AG09309 (cell line): ENCODE measurements around the gene OR2L8.

Experiments used
- DNase-seq: peaks from one replicate; pipeline ENCODE4 v3.0.0-alpha.2; 2010; ENCODE audit warnings: low read depth
- H3K4me3 ChIP-seq: 2 replicates; pipeline ENCODE4 v1.5.1; 2011; ENCODE audit warnings: mild to moderate bottlenecking, low read depth, low read length, moderate library complexity; ENCODE audit not compliant: control insufficient read depth
- CTCF ChIP-seq: IDR thresholded peaks from 2 replicates; pipeline ENCODE4 v1.5.1; 2011; ENCODE audit warnings: mild to moderate bottlenecking, low read depth, low read length, inconsistent platforms; ENCODE audit not compliant: insufficient read depth, control insufficient read depth; ENCODE audit errors: missing control alignments

The OR2L8 gene, protein sequence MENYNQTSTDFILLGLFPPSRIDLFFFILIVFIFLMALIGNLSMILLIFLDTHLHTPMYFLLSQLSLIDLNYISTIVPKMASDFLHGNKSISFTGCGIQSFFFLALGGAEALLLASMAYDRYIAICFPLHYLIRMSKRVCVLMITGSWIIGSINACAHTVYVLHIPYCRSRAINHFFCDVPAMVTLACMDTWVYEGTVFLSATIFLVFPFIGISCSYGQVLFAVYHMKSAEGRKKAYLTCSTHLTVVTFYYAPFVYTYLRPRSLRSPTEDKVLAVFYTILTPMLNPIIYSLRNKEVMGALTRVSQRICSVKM

GRCh38 chr1:247948558-247948957 lies at the start of gene OR2L8:
TSS of gene OR2L8 (plus strand) at chr1:247948858. CDS start at chr1:247948858, 0 bp downstream.
- no peak for TF ChIP-seq CTCF
- no peak within 1 kb of the TSS for H3K4me3 ChIP-seq
- no peak for DNase-seq

- DNase-seq = no peak
- no peak overlapping the region for H3K4me3 ChIP-seq
- TF ChIP-seq CTCF = no peak
These were observed 44.5 kb upstream of the OR2L8 start for GRCh38 chr1:247904122-247904521.

- H3K4me3 ChIP-seq = no peak overlapping the region
- no peak for DNase-seq
- TF ChIP-seq CTCF = no peak
These were observed 43.5 kb upstream of the OR2L8 start for GRCh38 chr1:247905181-247905580.

DNA sequence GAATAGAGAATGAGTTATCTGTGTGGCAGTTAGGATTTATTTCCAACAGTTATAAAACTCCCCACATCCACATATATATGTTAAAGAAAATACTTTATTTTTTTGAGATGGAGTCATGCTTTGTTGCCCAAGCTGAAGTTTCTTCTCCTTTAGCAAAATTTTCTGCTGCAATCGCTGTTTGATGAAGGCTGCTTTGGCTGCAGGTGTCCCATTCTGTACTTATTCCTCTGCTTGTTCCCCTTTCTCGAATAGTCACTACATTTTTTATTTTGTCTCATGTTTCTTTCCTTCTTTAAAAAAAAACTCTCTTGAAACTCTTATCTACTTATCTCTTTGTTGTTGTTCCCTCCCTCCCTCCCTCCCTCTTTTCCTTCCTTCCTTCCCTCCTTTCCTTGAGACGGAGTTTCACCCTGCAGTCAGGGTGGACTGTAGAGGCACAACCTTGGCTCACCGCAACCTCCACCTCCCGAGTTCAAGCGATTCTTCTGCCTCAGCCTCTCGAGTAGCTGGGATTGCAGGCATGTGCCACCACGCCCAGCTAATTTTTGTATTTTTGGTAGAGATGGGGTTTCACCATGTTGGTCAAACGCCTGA lies 42.7 kb upstream of the OR2L8 start:
- DNase-seq = no peak
- H3K4me3 ChIP-seq = no peak overlapping the region
- no peak for TF ChIP-seq CTCF

DNA sequence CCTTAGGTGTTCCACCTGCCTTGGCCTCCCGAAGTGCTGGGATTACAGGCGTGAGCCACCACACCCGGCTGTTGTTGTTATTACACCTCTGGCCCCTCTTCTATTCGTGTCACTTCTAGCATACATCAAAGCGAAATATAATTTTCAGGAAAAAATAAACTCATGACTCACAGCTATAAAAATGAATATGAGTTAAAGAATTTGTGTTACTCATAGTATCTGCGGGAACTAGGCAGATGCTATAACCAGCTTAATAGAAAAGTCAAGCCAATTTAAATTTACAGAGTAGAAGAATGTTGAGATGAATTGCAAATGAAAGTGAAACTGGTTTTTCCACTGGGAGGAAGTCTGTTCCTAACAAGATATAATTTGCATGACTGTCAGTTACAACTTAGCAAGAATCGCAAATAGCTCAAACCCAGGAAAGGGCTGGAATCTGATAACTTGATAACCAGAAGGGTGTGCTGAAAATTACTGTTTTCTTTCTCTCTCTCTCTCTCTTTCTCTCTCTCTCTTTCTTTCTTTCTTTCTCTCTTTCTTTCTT lies 42.1 kb upstream of the OR2L8 start:
- no peak overlapping the region for H3K4me3 ChIP-seq
- no peak for TF ChIP-seq CTCF
- DNase-seq = no peak

DNA sequence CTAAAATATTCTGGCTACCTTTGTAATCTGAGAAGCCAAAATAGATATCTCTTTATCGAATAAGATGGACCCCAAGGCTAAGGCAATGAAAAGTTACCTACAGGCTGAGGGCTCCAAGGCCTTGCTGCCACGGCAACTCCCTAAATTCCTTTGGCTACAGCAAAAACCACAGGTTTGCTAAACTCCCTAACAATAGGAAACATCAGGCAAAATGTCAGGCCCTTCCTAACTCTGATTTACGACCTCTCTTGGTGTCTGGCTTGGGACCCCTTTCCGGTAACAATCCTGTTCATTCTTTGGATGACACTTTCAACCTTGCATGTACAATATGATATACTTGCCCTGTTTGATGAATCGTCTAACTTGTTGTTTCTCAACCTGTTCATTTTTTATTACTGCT lies 39.9 kb upstream of the OR2L8 start:
- no peak overlapping the region for H3K4me3 ChIP-seq
- no peak for DNase-seq
- no peak for TF ChIP-seq CTCF
